K562 (cell line): ENCODE measurements around the gene FBXL13. TPM values are rescaled to one million over a fixed set of nuclear protein-coding genes. Genes with fewer than 3 reads are reported as not detected.

Source experiments
- ATF1 ChIP-seq, 2 experiments: fragments of 450-650 bp in 1 of 2; IDR thresholded peaks; 2 replicates each; pipeline ENCODE4 v1.6.1; 2016; ENCODE audit warnings: missing compliant biosample characterization in 1 of 2, missing genetic modification characterization in 1 of 2
- BRD4 ChIP-seq: fragments of 200-600 bp; sonication (generic); IDR thresholded peaks from 2 replicates; pipeline ENCODE4 v1.6.1; 2017; ENCODE audit warnings: inconsistent platforms
- CEBPG ChIP-seq, 3 experiments: fragments of 200-800 bp in 1 of 3; sonication (Bioruptor generic) in 1 of 3; sonication (generic) in 1 of 3; formaldehyde crosslinking in 1 of 3; IDR thresholded peaks in 2 of 3; conservative IDR thresholded peaks in 1 of 3; 2 replicates each; pipeline versions ENCODE4 v1.6.1 to v1.8.0; 2016 to 2022; ENCODE audit warnings: missing compliant biosample characterization in 2 of 3, missing genetic modification characterization in 2 of 3, mild to moderate bottlenecking in 1 of 3, missing genetic modification reagents in 1 of 3
- DPF2 ChIP-seq: fragments of 450-650 bp; IDR thresholded peaks from 2 replicates; pipeline ENCODE4 v1.6.1; 2016
- EHMT2 ChIP-seq: fragments of 450-650 bp; IDR thresholded peaks from 2 replicates; pipeline ENCODE4 v1.6.1; 2018; ENCODE audit warnings: antibody characterized with exemption
- EP300 ChIP-seq: IDR thresholded peaks from 2 replicates; pipeline ENCODE4 v1.6.1; 2012; ENCODE audit warnings: low read length, improper control_type of control experiment
- ETV6 ChIP-seq, 3 experiments: fragments of 150-350 bp in 1 of 3; sonication (generic) in 1 of 3; formaldehyde crosslinking in 1 of 3; IDR thresholded peaks; 2 replicates each; pipeline versions ENCODE4 v1.6.1 to v1.8.0; 2014 to 2022; ENCODE audit warnings: borderline replicate concordance in 2 of 3, low read depth in 2 of 3, antibody characterized with exemption in 1 of 3, low read length in 1 of 3, mild to moderate bottlenecking in 1 of 3, missing genetic modification reagents in 1 of 3
- HDAC3 ChIP-seq: fragments of 450-650 bp; IDR thresholded peaks from 2 replicates; pipeline ENCODE4 v1.6.1; 2018; ENCODE audit warnings: borderline replicate concordance, mild to moderate bottlenecking, moderate library complexity; ENCODE audit not compliant: partially characterized antibody
- HMBOX1 ChIP-seq: sonication (generic); IDR thresholded peaks from 2 replicates; pipeline ENCODE4 v1.6.1; 2016
- ID3 ChIP-seq, 2 experiments: fragments of 250-450 bp in 1 of 2; fragments of 450-650 bp in 1 of 2; sonication (Bioruptor Pico) in 1 of 2; IDR thresholded peaks; 2 replicates each; pipeline versions ENCODE4 v1.6.1 to v1.8.0; 2016 to 2021; ENCODE audit warnings: mild to moderate bottlenecking in 2 of 2, moderate library complexity in 2 of 2, missing compliant biosample characterization in 1 of 2, missing genetic modification characterization in 1 of 2
- NFE2 ChIP-seq: IDR thresholded peaks from 2 replicates; pipeline ENCODE4 v1.6.1; 2014; ENCODE audit warnings: antibody characterized with exemption, low read depth
- NONO ChIP-seq, 2 experiments: fragments of 200-400 bp in 1 of 2; fragments of 450-650 bp in 1 of 2; formaldehyde crosslinking in 1 of 2; IDR thresholded peaks; 2 replicates each; pipeline ENCODE4 v1.6.1; 2017; ENCODE audit warnings: low read depth in 2 of 2, mild to moderate bottlenecking in 2 of 2, moderate library complexity in 2 of 2, low read length in 1 of 2
- POLR2AphosphoS5 ChIP-seq: IDR thresholded peaks from 2 replicates; pipeline ENCODE4 v1.6.1; 2011; ENCODE audit warnings: mild to moderate bottlenecking, low read depth, low read length, moderate library complexity; ENCODE audit not compliant: control insufficient read depth, insufficient read depth
- RAD21 ChIP-seq, 2 experiments: fragments of 250-450 bp in 1 of 2; fragments of 450-650 bp in 1 of 2; sonication (Bioruptor Pico) in 1 of 2; formaldehyde crosslinking in 1 of 2; IDR thresholded peaks in 1 of 2; conservative IDR thresholded peaks in 1 of 2; 2 replicates each; pipeline versions ENCODE4 v1.4.0 to v1.8.0; 2020 to 2022; ENCODE audit warnings: mild to moderate bottlenecking in 2 of 2, moderate library complexity in 1 of 2
- SAFB2 ChIP-seq: fragments of 200-400 bp; formaldehyde crosslinking; IDR thresholded peaks from 2 replicates; pipeline ENCODE4 v1.6.1; 2018; ENCODE audit warnings: borderline replicate concordance, low read length, low read depth, moderate library complexity; ENCODE audit not compliant: severe bottlenecking
- SIN3A ChIP-seq, 2 experiments: fragments of 150-350 bp in 1 of 2; IDR thresholded peaks; 2 replicates each; pipeline ENCODE4 v1.6.1; 2011 to 2016; ENCODE audit warnings: borderline replicate concordance in 2 of 2, low read depth in 2 of 2, low read length in 2 of 2, mild to moderate bottlenecking in 2 of 2, moderate library complexity in 2 of 2; ENCODE audit not compliant: control insufficient read depth in 1 of 2
- SMARCC2 ChIP-seq: fragments of 450-650 bp; IDR thresholded peaks from 2 replicates; pipeline ENCODE4 v1.6.1; 2017; ENCODE audit warnings: antibody characterized with exemption, moderate library complexity, mild to moderate bottlenecking, low read depth
- TEAD1 ChIP-seq, 2 experiments: fragments of 450-650 bp in 1 of 2; sonication (generic) in 1 of 2; formaldehyde crosslinking; IDR thresholded peaks; 2 replicates each; pipeline versions ENCODE4 v1.4.0 to v1.8.0; 2020 to 2022; ENCODE audit warnings: mild to moderate bottlenecking in 2 of 2, missing genetic modification reagents in 1 of 2
- TRIM24 ChIP-seq, 2 experiments: fragments of 450-650 bp; IDR thresholded peaks; 2 replicates each; pipeline ENCODE4 v1.6.1; 2016
- XRCC4 ChIP-seq: IDR thresholded peaks from one replicate; pipeline ENCODE4 v1.6.1; 2011; ENCODE audit not compliant: insufficient read depth, insufficient read length; ENCODE audit errors: extremely low read depth
- ZNF134 ChIP-seq: fragments of 250-450 bp; sonication (Bioruptor Pico); conservative IDR thresholded peaks from 2 replicates; pipeline ENCODE4 v1.4.0; 2020
- polyA plus RNA-seq, 8 experiments: library from polyadenylated mRNA; depleted of rRNA in 4 of 8; stranded (reverse) in 5 of 8; unstranded in 3 of 8; fragments of >200 nt; fragmentation: Nextera tagmentation in 2 of 8; fragmentation: Illumina TruSeq in 1 of 8; extraction: Ambion mirVana in 2 of 8; extraction: Trizol in 1 of 8; gene quantifications; 2 replicates each; pipeline versions ENCODE4 v1.2.1 to v1.2.3, GENCODE V29; 2011 to 2014; ENCODE audit warnings: inconsistent platforms in 1 of 8, missing spikeins in 1 of 8
- total RNA-seq, 7 experiments: library from RNA; depleted of rRNA in 6 of 7; stranded (reverse); fragments of >200 nt in 6 of 7; fragmentation: Illumina TruSeq in 2 of 7; extraction: Trizol in 2 of 7; gene quantifications; 2 replicates each; pipeline versions ENCODE4 v1.2.1 to v1.2.3, GENCODE V29; 2011 to 2021; ENCODE audit warnings: low replicate concordance in 1 of 7
- TF ChIP-seq, protein P1 (sequence below): fragments of 450-650 bp; IDR thresholded peaks from 2 replicates; pipeline ENCODE4 v1.6.1; 2014; ENCODE audit warnings: low read depth, mild to moderate bottlenecking, moderate library complexity, borderline replicate concordance

Gene FBXL13
- total and polyA plus RNA-seq, 9 of the 15 experiments (the other 6 are each of a cell fraction or from before 2014, with no cell fraction given) = 16.3 to 55.0 (median 25.4) TPM

GRCh38 chr7:102992938-102993717 lies 81.5 kb downstream of the FBXL13 start (continued):
- TF ChIP-seq RAD21 (CRISPR knock-in tag; conservative IDR thresholded peaks at IDR 0.05 in 1 of 2, IDR thresholded peaks at IDR 0.05 in 1 of 2) = peak in 1 of 2 experiments; percentile 13; a peak in 1 of 4 replicates
- TF ChIP-seq TRIM24 (IDR thresholded peaks at IDR 0.05) = peak; percentile 84 to 90
- TF ChIP-seq EHMT2 = peak; percentile 79
- peak; percentile 93 for TF ChIP-seq HDAC3
- TF ChIP-seq NONO (IDR thresholded peaks at IDR 0.05; ENCODE audit: low read depth in 2 of 2, low read length in 1 of 2) = peak in 1 of 2 experiments; percentile 69; a peak in 1 of 4 replicates
- no peak for TF ChIP-seq ATF1 (CRISPR knock-in tag; IDR thresholded peaks at IDR 0.05)
- TF ChIP-seq ATF1 (tag; IDR thresholded peaks at IDR 0.05) = peak; percentile 65; the same call in 1 of the 2 replicates
- peak; percentile 89 for TF ChIP-seq HMBOX1
- no peak for TF ChIP-seq XRCC4
- TF ChIP-seq, protein P1, sequence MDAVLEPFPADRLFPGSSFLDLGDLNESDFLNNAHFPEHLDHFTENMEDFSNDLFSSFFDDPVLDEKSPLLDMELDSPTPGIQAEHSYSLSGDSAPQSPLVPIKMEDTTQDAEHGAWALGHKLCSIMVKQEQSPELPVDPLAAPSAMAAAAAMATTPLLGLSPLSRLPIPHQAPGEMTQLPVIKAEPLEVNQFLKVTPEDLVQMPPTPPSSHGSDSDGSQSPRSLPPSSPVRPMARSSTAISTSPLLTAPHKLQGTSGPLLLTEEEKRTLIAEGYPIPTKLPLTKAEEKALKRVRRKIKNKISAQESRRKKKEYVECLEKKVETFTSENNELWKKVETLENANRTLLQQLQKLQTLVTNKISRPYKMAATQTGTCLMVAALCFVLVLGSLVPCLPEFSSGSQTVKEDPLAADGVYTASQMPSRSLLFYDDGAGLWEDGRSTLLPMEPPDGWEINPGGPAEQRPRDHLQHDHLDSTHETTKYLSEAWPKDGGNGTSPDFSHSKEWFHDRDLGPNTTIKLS = peak; percentile 85; the same call in 1 of the 2 replicates
- no peak for TF ChIP-seq ID3 (CRISPR knock-in tag; IDR thresholded peaks at IDR 0.05)
- TF ChIP-seq ID3 (tag; IDR thresholded peaks at IDR 0.05) = peak; percentile 78; the same call in 1 of the 2 replicates
- TF ChIP-seq SAFB2 = no peak
- 0 out of 2 replicates have a peak, but pooled peaks have one; percentile 48 for TF ChIP-seq BRD4
- TF ChIP-seq ETV6 (IDR thresholded peaks at IDR 0.05; ENCODE audit: borderline replicate concordance in 1 of 2, low read depth in 2 of 2, low read length in 1 of 2) = 0 out of 4 replicates have a peak, but pooled peaks of 1 of the 2 experiments have one; percentile 59
- TF ChIP-seq ETV6 (CRISPR knock-in tag; IDR thresholded peaks at IDR 0.05; ENCODE audit: borderline replicate concordance) = no peak
- TF ChIP-seq TEAD1 (CRISPR knock-in tag; IDR thresholded peaks at IDR 0.05) = peak; percentile 71 to 90; a peak in 2 of 4 replicates
- peak; percentile 95 for TF ChIP-seq EP300
- peak; percentile 97 for TF ChIP-seq SMARCC2
- TF ChIP-seq DPF2 = peak; percentile 99
- TF ChIP-seq POLR2AphosphoS5 = peak; percentile 90
- TF ChIP-seq ZNF134 (CRISPR knock-in tag) = peak; percentile 49
- TF ChIP-seq SIN3A (IDR thresholded peaks at IDR 0.05; ENCODE audit: borderline replicate concordance in 2 of 2, control insufficient read depth in 1 of 2, low read depth in 2 of 2, low read length in 2 of 2) = no peak
- peak; percentile 71 for TF ChIP-seq NFE2
- TF ChIP-seq CEBPG (CRISPR knock-in tag; IDR thresholded peaks at IDR 0.05) = no peak
- peak in 1 of 2 experiments; percentile 62; a peak in 1 of 4 replicates for TF ChIP-seq CEBPG (tag; conservative IDR thresholded peaks at IDR 0.05 in 1 of 2, IDR thresholded peaks at IDR 0.05 in 1 of 2)
